ENCODE results near the gene JAZF1.

JAZF1 gene

GRCh38 chr7:28180364-28181147 is at the start of gene JAZF1:
Gene JAZF1 (minus strand): TSS chr7:28180795.
- in situ Hi-C loops (cut with MboI; ENCODE audit: low sequenced_read_pairs) = no loop called here

DNA sequence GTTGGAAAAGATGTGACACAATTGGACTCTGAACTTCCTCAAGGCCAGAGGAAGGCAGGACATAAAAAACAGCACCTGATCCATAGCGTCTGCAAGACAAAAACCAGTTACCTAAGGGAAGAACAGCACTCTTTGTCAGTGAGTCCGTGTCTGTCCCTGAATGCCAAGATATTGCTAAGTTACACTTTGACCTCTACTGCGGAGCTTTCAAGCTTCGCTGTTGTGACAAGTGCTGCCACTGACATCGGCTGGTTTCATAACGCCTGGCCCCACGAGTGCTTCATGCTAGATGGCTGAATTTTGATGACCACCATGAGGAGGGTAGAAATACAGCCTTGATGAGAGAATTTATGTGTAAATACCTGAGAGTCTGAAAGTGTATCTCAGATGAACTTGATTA is 49.7 kb upstream of the JAZF1 start:
- in situ Hi-C loops (cut with MboI; ENCODE audit: low sequenced_read_pairs) = no loop called here

DNA sequence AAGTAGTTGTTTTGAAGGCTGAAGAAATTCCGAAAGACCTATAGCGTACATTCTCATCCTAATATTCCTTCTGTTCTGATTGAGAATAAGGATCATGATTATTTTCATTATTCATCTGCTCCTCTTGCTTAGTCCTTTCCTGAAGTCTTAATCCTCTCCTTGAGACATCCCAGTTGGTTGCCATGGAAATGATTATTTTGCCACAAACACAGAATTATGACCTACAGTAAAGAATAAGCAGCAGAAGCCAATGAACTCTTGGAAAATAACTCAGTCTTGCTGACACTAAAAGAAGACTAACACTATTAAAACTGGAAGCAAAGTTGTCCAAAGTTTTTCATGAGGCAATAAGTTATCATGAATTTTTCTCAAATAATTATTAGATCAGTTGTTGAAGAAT is 47.8 kb upstream of the JAZF1 start:
- in situ Hi-C loops (cut with MboI; ENCODE audit: low sequenced_read_pairs) = no loop called here

DNA sequence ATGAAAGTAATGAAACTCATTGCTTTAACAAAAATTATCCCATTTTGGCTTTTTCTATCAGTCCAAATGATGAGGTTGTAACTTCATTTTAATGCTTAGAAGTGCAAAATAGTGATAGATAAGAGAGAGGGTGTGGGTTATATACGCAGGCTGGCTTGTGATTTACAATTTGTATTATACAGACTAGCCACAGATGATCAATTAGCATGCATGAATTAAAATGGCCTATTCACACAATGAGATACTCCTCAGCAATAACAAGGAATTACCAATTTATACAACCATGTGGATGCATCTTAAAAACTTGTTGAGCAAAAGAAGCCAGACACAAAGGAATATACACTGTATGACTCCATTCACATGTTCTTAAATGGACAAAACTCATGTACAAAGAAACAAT is 45.4 kb upstream of the JAZF1 start:
- in situ Hi-C loops (cut with MboI; ENCODE audit: low sequenced_read_pairs) = no loop called here

- in situ Hi-C loops (cut with MboI; ENCODE audit: low sequenced_read_pairs) = no loop called here
Observed at GRCh38 chr7:28225576-28225975, 45.0 kb upstream of the JAZF1 start.

GRCh38 chr7:28224675-28225074 is 44.1 kb upstream of the JAZF1 start:
- in situ Hi-C loops (cut with MboI; ENCODE audit: low sequenced_read_pairs) = no loop called here

DNA sequence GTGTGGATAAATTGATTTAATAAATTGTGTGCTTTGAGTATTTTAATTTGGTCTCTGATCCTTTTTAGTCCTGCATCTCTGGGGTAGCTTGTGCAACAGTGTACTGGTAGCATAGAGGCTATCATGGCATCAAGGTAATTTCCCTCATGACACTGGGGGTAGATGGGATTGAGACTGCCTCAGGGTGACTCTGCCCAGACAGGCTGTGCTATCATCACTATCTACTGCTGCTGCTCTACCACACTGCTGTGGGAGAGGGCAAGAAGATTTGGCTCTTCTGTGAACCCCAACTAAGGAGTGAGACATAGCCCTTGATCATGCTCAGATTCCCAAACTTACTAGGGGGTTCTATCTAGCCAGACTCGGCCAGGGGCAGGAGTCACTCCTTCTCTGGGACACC is 43.6 kb upstream of the JAZF1 start:
- in situ Hi-C loops (cut with MboI; ENCODE audit: low sequenced_read_pairs) = no loop called here

GRCh38 chr7:28222636-28223035 is 42.0 kb upstream of the JAZF1 start:
- in situ Hi-C loops (cut with MboI; ENCODE audit: low sequenced_read_pairs) = no loop called here

DNA sequence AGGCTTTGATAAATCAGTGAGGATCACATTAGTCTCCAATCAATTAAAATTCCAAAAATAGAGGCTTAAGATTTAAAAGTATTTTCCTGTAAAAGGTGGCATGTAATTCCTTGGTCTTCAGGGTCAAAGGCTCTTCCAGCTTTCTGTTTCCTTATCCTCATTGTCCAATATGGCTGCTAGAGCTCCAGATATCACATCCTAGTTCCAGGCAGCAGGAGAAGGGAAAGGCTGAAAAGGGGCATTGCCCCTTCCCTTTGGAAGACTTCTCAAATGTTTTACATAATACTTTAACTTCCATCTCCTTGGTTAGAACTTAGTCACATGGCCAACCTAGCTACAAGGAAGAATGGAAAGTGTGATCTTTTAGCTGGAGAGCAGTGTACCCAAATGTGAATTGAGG is 39.2 kb upstream of the JAZF1 start:
- in situ Hi-C loops (cut with MboI; ENCODE audit: low sequenced_read_pairs) = no loop called here

- in situ Hi-C loops (cut with MboI; ENCODE audit: low sequenced_read_pairs) = no loop called here
Observed at GRCh38 chr7:28217143-28217542, 36.5 kb upstream of the JAZF1 start.

DNA sequence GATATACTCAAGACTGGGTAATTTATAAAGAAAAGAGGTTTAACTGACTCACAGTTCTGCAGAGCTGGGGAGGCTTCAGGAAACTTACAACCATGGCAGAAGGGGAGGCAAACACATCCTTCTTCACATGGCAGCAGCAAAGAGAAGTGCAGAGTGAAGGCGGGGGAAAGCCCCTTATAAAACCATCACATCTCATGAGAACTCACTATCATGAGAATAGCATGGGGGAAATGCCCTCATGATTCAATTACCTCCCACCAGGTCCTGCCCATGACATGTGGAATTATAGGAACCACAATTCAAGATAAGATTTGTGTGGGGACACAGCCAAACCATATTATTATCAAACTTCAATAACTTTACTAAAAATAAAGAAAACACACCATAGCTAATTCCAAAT is 30.4 kb upstream of the JAZF1 start:
- in situ Hi-C loops (cut with MboI; ENCODE audit: low sequenced_read_pairs) = no loop called here

DNA sequence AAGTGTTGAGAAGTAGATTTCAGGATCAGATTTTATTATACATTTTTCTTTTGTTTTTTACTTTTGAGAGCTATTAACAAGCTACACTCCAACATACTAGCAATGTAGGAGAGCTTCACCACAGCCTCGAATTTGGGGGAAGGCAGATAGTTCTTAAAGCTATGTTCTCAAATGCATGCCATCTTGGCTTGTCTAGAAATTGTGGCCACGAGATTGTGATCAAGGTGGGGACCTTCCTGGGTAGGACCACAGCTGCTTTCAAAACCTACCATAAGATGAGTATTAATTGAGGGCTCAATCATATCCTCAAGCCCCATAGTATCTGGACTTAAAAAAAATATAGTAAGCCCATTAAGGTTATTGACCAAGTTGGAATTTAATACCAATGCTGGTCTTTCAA is 27.9 kb upstream of the JAZF1 start:
- in situ Hi-C loops (cut with MboI; ENCODE audit: low sequenced_read_pairs) = no loop called here

DNA sequence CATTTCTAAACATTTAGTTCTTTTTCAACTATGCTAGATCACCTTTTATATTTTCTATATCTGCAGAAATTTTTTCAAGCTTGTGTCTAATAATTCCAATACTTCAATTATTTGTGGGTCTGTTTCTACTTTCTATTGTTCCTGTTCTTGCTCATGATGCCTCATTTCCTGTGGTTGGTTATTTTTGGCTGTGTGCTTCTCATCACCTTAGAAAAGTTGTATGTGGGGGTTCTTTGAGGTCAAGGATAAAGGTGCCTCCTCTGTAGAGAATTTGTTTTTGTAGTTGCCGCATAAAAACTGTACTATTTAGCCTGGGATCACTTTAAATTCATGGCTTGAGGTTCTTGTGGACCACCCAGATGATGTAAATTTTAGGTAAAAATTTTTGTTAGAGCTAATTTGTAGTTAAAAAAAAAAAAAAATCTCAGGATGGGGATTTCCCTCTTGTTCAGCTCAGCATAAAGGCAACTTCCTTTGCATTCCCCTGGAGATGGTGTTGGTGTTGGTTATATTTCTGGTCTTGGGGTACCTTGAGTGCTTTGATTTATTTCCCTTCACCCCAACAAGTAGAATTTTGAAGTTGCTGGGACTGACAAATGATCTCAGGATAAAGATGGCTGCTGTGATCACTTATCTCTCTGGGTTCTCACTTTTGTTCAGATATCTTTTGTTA is 27.0 kb upstream of the JAZF1 start:
- in situ Hi-C loops (cut with MboI; ENCODE audit: low sequenced_read_pairs) = no loop called here

- in situ Hi-C loops (cut with MboI; ENCODE audit: low sequenced_read_pairs) = no loop called here
Observed at GRCh38 chr7:28205506-28205905, 24.9 kb upstream of the JAZF1 start.

- in situ Hi-C loops (cut with MboI; ENCODE audit: low sequenced_read_pairs) = no loop called here
Observed at GRCh38 chr7:28203508-28204240, 23.1 kb upstream of the JAZF1 start.

GRCh38 chr7:28202222-28202621 is 21.6 kb upstream of the JAZF1 start:
- in situ Hi-C loops (cut with MboI; ENCODE audit: low sequenced_read_pairs) = no loop called here

- in situ Hi-C loops (cut with MboI; ENCODE audit: low sequenced_read_pairs) = no loop called here
Observed at GRCh38 chr7:28201131-28201530, 20.5 kb upstream of the JAZF1 start.

GRCh38 chr7:28200598-28200997 is 20.0 kb upstream of the JAZF1 start:
- in situ Hi-C loops (cut with MboI; ENCODE audit: low sequenced_read_pairs) = no loop called here

DNA sequence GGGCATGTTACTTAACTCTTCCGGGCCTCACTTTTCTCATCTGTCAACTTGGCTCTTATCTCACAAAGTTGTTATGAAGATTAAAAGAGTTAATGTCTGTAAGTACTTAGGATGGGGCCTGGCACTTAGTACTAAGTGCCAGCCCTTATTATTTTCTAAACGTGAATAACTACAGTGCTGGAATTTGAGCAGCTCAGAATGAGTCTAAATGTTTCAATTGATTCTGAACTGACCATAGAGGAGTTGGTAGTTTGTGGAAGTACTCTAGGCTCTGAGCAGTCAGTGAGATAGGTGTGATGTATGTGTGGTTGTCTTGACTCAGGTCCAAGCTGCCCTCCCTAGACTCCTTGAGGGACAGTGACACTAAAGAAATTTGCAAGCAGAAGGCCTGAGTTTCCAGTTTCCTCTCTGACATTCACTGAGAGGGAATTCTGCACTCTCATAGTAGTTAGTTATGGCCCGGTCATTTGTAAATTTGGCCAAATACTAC is 18.5 kb upstream of the JAZF1 start:
- in situ Hi-C loops (cut with MboI; ENCODE audit: low sequenced_read_pairs) = no loop called here

GRCh38 chr7:28195910-28196620 is 15.5 kb upstream of the JAZF1 start:
- in situ Hi-C loops (cut with MboI; ENCODE audit: low sequenced_read_pairs) = no loop called here

All from HL-60/S4 treated with retinoic acid at 250 ng/mL for 4 days and 3 days (cell line).